Measurements from ENCODE around the gene ATP6V1B1.
"Not testable (repeated sequence)": the region's sequence is repeated elsewhere in the genome, so short reads cannot be mapped to it uniquely, and the experiment has no call there.

DNA sequence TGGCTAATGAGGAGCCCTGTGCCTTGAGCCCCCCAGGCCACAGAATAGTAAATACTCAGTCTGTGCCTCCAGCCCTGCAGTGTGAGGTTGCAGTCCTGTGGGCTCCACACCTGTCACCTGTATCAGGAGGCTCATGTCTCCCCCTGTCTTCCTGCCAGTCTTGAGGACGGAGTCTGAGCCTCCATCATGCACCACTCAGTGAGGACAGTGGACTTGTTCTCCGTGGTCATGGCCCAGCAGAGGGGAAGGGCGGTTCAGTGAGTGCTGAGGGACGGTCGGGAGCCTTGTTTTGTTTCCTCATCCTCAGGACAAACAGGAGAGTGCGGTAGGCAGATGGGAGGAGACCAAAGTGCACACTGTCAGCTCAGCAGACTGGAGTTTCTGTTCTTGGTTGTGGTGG, 76.1 kb downstream of the ATP6V1B1 start:
- not testable (repeated sequence) for TF ChIP-seq CTCF (IDR thresholded peaks at IDR 0.05); ZFX (IDR thresholded peaks at IDR 0.05; ENCODE audit: borderline replicate concordance)
